HEK293 (cell line): ENCODE data around the gene SNX15.
A peak's percentile ranks its signal among the peaks of the same experiment; 100 is the strongest.
"Not testable (repeated sequence)": the region's sequence is repeated elsewhere in the genome, so short reads cannot be mapped to it uniquely, and the experiment has no call there.

Experiments used
- CTCF ChIA-PET: fragments of 350-600 bp; formaldehyde crosslinking; extraction: SDS; loops from one replicate; lab custom pipeline; 2021; ENCODE audit warnings: antibody characterized with exemption; lab: Yijun Ruan, JAX
- POLR2A ChIA-PET: fragments of 300-600 bp; formaldehyde crosslinking; extraction: SDS; loops from one replicate; lab custom pipeline; 2020; ENCODE audit warnings: antibody characterized with exemption, inconsistent platforms; lab: Yijun Ruan, JAX
- H3K27ac ChIP-seq: fragments of 200-500 bp; sonication (Bioruptor generic); 2 replicates; pipeline ENCODE4 v1.5.1; 2014; ENCODE audit warnings: low read depth, low read length, control low read depth, inconsistent platforms; ENCODE audit errors: extremely low read depth
- H3K36me3 ChIP-seq, 2 experiments: fragments of 200-500 bp in 1 of 2; sonication (Bioruptor generic) in 1 of 2; 1 replicate in 1 of 2; 2 replicates in 1 of 2; pipeline ENCODE4 v1.5.1; 2014 to 2017; ENCODE audit warnings: inconsistent platforms in 2 of 2, low read length in 2 of 2; ENCODE audit not compliant: control insufficient read depth in 2 of 2, insufficient read depth in 1 of 2
- H3K4me1 ChIP-seq: fragments of 200-500 bp; sonication (Bioruptor generic); 2 replicates; pipeline ENCODE4 v1.5.1; 2014; ENCODE audit warnings: mild to moderate bottlenecking, low read length, inconsistent platforms; ENCODE audit not compliant: control insufficient read depth, insufficient read depth
- H3K4me3 ChIP-seq: 2 replicates; pipeline ENCODE4 v1.5.1; 2011; ENCODE audit warnings: low read depth, mild to moderate bottlenecking, control low read depth, low read length, moderate library complexity
- H3K9me3 ChIP-seq: fragments of 200-500 bp; sonication (Bioruptor generic); 2 replicates; pipeline ENCODE4 v1.5.1; 2014; ENCODE audit warnings: low read depth, low read length, inconsistent platforms; ENCODE audit not compliant: control insufficient read depth, insufficient read depth
- HOXD13 ChIP-seq: sonication (generic); formaldehyde crosslinking; IDR thresholded peaks from 2 replicates; pipeline ENCODE4 v1.8.0; 2022; ENCODE audit warnings: missing genetic modification reagents, borderline replicate concordance
- ZNF121 ChIP-seq: fragments of 450-650 bp; formaldehyde crosslinking; IDR thresholded peaks from 2 replicates; pipeline ENCODE4 v1.5.1; 2016; ENCODE audit warnings: missing biosample characterization, missing genetic modification characterization
- ZNF175 ChIP-seq: fragments of 450-650 bp; formaldehyde crosslinking; IDR thresholded peaks from 2 replicates; pipeline ENCODE4 v1.5.1; 2016; ENCODE audit warnings: missing biosample characterization, missing genetic modification characterization
- ZNF202 ChIP-seq: fragments of 450-650 bp; formaldehyde crosslinking; IDR thresholded peaks from 2 replicates; pipeline ENCODE4 v1.5.1; 2016; ENCODE audit warnings: missing biosample characterization, missing genetic modification characterization, borderline replicate concordance
- ZNF24 ChIP-seq: fragments of 450-650 bp; formaldehyde crosslinking; IDR thresholded peaks from 2 replicates; pipeline ENCODE4 v1.5.1; 2016; ENCODE audit warnings: missing biosample characterization, missing genetic modification characterization
- ZNF391 ChIP-seq: fragments of 450-650 bp; formaldehyde crosslinking; IDR thresholded peaks from 2 replicates; pipeline ENCODE4 v1.5.1; 2016; ENCODE audit warnings: low read depth, missing biosample characterization, missing genetic modification characterization, borderline replicate concordance
- ZNF449 ChIP-seq: fragments of 450-650 bp; formaldehyde crosslinking; IDR thresholded peaks from 2 replicates; pipeline ENCODE4 v1.5.1; 2017; ENCODE audit warnings: missing biosample characterization, mild to moderate bottlenecking, missing genetic modification characterization, moderate library complexity
- ZNF529 ChIP-seq: fragments of 450-650 bp; formaldehyde crosslinking; IDR thresholded peaks from 2 replicates; pipeline ENCODE4 v1.5.1; 2017; ENCODE audit warnings: missing genetic modification characterization, missing biosample characterization; ENCODE audit not compliant: insufficient replicate concordance
- ZNF560 ChIP-seq: fragments of 450-650 bp; formaldehyde crosslinking; IDR thresholded peaks from 2 replicates; pipeline ENCODE4 v1.5.1; 2017; ENCODE audit warnings: missing biosample characterization, missing genetic modification characterization, borderline replicate concordance
- TF ChIP-seq, protein P1 (sequence below): fragments of 450-650 bp; formaldehyde crosslinking; IDR thresholded peaks from 2 replicates; pipeline ENCODE4 v1.5.1; 2016; ENCODE audit warnings: missing biosample characterization, missing genetic modification characterization
- TF ChIP-seq, protein P2 (sequence below): fragments of 450-650 bp; formaldehyde crosslinking; conservative IDR thresholded peaks from 2 replicates; pipeline ENCODE4 v1.5.1; 2016; ENCODE audit warnings: low read depth, missing biosample characterization, missing genetic modification characterization
- TF ChIP-seq, protein P3 (sequence below): fragments of 450-650 bp; formaldehyde crosslinking; IDR thresholded peaks from 2 replicates; pipeline ENCODE4 v1.5.1; 2016; ENCODE audit warnings: missing biosample characterization, missing genetic modification characterization

Gene SNX15

GRCh38 chr11:65003282-65003681 lies 24.0 kb upstream of the SNX15 start:
- Histone ChIP-seq H3K4me3 (no peak overlapping the region), H3K9me3 (no peaks in the 10 kb centered on the region), H3K27ac (no peak overlapping the region), H3K36me3 (no peaks in the 10 kb centered on the region), H3K4me1 (no peaks in the 10 kb centered on the region)
- TF ChIP-seq ZNF529 (no peak), ZNF449 (0 out of 2 replicates have a peak, but pooled peaks have one; percentile 36)
- TF ChIP-seq, protein P1, sequence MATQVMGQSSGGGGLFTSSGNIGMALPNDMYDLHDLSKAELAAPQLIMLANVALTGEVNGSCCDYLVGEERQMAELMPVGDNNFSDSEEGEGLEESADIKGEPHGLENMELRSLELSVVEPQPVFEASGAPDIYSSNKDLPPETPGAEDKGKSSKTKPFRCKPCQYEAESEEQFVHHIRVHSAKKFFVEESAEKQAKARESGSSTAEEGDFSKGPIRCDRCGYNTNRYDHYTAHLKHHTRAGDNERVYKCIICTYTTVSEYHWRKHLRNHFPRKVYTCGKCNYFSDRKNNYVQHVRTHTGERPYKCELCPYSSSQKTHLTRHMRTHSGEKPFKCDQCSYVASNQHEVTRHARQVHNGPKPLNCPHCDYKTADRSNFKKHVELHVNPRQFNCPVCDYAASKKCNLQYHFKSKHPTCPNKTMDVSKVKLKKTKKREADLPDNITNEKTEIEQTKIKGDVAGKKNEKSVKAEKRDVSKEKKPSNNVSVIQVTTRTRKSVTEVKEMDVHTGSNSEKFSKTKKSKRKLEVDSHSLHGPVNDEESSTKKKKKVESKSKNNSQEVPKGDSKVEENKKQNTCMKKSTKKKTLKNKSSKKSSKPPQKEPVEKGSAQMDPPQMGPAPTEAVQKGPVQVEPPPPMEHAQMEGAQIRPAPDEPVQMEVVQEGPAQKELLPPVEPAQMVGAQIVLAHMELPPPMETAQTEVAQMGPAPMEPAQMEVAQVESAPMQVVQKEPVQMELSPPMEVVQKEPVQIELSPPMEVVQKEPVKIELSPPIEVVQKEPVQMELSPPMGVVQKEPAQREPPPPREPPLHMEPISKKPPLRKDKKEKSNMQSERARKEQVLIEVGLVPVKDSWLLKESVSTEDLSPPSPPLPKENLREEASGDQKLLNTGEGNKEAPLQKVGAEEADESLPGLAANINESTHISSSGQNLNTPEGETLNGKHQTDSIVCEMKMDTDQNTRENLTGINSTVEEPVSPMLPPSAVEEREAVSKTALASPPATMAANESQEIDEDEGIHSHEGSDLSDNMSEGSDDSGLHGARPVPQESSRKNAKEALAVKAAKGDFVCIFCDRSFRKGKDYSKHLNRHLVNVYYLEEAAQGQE (tag by site-specific recombination), result peak; percentile 97
- POLR2A ChIA-PET, result interaction anchor here (0.5 kb wide), 1 partner anchor 22 kb away, joined by 4 read pairs; no protein-coding TSS in a partner anchor
- CTCF ChIA-PET, result interaction anchor here (0.6 to 2.5 kb wide), 5 partner anchors 10 to 157 kb away, joined by 3 to 9 read pairs (median 3); no protein-coding TSS in a partner anchor

DNA sequence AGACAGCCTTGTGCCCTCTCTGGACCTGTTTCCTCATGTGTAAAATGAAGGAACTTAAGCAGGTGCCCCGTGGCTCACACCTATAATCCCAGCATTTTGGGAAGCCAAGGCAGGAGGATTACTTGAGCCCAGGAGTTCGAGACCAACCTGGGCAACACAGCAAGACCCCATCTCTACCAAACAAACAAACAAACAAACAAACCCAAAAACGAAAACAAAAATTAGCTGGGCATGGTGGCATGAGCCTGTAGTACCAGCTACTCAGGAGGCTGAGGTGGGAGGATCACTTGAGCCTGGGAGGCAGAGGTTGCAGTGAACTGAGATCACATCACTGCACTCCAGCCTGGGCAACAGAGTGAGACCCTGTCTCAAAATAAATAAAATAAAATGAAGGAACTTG lies 23.3 kb upstream of the SNX15 start:
- H3K9me3 ChIP-seq, H3K4me3 ChIP-seq, H3K36me3 ChIP-seq, H3K4me1 ChIP-seq, POLR2A ChIA-PET, H3K27ac ChIP-seq: not testable (repeated sequence)
- peak; percentile 82 for TF ChIP-seq ZNF121 (tag by site-specific recombination)
- CTCF ChIA-PET, result interaction anchor here (0.6 to 2.1 kb wide), 5 partner anchors 9 to 157 kb away, joined by 3 to 9 read pairs (median 3); no protein-coding TSS in a partner anchor

- Histone ChIP-seq H3K4me3 (no peak overlapping the region), H3K27ac (no peak overlapping the region), H3K4me1 (no peaks in the 10 kb centered on the region), H3K36me3 (no peaks in the 10 kb centered on the region), H3K9me3 (no peaks in the 10 kb centered on the region)
- ChIA-PET POLR2A (no interaction called here), CTCF (no interaction called here)
- TF ChIP-seq ZNF24 (tag by site-specific recombination) (no peak), ZNF391 (tag by site-specific recombination) (no peak), ZNF175 (tag by site-specific recombination) (no peak), HOXD13 (no peak), ZNF202 (no peak), ZNF560 (tag by site-specific recombination) (no peak)
- TF ChIP-seq, protein P2, sequence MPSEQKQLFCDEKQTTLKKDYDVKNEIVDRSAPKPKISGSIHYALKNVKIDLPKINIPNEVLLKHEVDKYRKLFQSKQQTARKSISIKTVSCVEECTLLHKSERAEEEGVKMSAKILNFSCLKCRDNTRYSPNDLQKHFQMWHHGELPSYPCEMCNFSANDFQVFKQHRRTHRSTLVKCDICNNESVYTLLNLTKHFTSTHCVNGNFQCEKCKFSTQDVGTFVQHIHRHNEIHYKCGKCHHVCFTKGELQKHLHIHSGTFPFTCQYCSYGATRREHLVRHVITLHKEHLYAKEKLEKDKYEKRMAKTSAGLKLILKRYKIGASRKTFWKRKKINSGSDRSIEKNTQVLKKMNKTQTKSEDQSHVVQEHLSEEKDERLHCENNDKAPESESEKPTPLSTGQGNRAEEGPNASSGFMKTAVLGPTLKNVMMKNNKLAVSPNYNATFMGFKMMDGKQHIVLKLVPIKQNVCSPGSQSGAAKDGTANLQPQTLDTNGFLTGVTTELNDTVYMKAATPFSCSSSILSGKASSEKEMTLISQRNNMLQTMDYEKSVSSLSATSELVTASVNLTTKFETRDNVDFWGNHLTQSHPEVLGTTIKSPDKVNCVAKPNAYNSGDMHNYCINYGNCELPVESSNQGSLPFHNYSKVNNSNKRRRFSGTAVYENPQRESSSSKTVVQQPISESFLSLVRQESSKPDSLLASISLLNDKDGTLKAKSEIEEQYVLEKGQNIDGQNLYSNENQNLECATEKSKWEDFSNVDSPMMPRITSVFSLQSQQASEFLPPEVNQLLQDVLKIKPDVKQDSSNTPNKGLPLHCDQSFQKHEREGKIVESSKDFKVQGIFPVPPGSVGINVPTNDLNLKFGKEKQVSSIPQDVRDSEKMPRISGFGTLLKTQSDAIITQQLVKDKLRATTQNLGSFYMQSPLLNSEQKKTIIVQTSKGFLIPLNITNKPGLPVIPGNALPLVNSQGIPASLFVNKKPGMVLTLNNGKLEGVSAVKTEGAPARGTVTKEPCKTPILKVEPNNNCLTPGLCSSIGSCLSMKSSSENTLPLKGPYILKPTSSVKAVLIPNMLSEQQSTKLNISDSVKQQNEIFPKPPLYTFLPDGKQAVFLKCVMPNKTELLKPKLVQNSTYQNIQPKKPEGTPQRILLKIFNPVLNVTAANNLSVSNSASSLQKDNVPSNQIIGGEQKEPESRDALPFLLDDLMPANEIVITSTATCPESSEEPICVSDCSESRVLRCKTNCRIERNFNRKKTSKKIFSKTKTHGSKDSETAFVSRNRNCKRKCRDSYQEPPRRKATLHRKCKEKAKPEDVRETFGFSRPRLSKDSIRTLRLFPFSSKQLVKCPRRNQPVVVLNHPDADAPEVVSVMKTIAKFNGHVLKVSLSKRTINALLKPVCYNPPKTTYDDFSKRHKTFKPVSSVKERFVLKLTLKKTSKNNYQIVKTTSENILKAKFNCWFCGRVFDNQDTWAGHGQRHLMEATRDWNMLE (tag by site-specific recombination), result no peak
- TF ChIP-seq, protein P3, sequence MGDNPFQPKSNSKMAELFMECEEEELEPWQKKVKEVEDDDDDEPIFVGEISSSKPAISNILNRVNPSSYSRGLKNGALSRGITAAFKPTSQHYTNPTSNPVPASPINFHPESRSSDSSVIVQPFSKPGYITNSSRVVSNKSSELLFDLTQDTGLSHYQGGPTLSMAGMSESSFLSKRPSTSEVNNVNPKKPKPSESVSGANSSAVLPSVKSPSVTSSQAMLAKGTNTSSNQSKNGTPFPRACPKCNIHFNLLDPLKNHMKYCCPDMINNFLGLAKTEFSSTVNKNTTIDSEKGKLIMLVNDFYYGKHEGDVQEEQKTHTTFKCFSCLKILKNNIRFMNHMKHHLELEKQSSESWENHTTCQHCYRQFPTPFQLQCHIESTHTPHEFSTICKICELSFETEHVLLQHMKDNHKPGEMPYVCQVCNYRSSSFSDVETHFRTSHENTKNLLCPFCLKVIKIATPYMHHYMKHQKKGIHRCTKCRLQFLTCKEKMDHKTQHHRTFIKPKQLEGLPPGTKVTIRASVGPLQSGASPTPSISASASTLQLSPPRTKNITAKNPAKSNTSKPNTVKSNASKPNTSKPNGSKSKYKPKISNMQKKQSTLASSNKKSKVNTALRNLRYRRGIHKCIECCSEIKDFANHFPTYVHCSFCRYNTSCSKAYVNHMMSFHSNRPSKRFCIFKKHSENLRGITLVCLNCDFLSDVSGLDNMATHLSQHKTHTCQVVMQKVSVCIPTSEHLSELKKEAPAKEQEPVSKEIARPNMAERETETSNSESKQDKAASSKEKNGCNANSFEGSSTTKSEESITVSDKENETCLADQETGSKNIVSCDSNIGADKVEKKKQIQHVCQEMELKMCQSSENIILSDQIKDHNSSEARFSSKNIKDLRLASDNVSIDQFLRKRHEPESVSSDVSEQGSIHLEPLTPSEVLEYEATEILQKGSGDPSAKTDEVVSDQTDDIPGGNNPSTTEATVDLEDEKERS (tag by site-specific recombination), result no peak
These were observed 19.2 kb upstream of the SNX15 start for GRCh38 chr11:65008016-65008415.
